ENCODE measurements around the gene ZBTB7C. TPM values are rescaled to one million over a fixed set of nuclear protein-coding genes. Genes with fewer than 3 reads are reported as not detected.

Gene ZBTB7C
- total and polyA plus RNA-seq, 9 of the 15 experiments (the other 6 are each of a cell fraction or from before 2014, with no cell fraction given): not detected

GRCh38 chr18:48230467-48231113 is 178.6 kb downstream of the ZBTB7C start:
- BruUV-seq (replicated peaks): no TSS peak
- intact Hi-C loops (cut with micrococcal nuclease) (loop anchor here (1.0 kb wide), 1 partner anchor 216 kb away; no protein-coding TSS in a partner anchor), in situ Hi-C loops (cut with MboI) (no loop called here)
- ATAC-seq (peak; percentile 90), DNase-seq (ENCODE audit: extremely low read depth in 1 of 4, low spot score in 3 of 4) (peak; percentile 34 to 51 (median 44)), FAIRE-seq (peak; percentile 80)
- Histone ChIP-seq H3K79me2 (ENCODE audit: control insufficient read depth, insufficient read depth, low read length) (no peaks in the 10 kb centered on the region), H4K20me1 (replicated peaks; ENCODE audit: control insufficient read depth, insufficient read depth, low read length) (no peaks in the 10 kb centered on the region), H2AFZ (ENCODE audit: low read depth, low read length) (no peak overlapping the region), H3K9ac (ENCODE audit: insufficient read depth in 1 of 2, low read depth in 2 of 2, low read length in 2 of 2) (no peak overlapping the region), H3K9me3 (replicated peaks; ENCODE audit: control insufficient read depth, insufficient read depth, low read depth, low read length) (no peaks in the 10 kb centered on the region), H3K4me2 (ENCODE audit: insufficient read depth, low read length) (no peak overlapping the region), H3K27ac (ENCODE audit: extremely low read depth, low read depth, low read length) (no peak overlapping the region), H3K27me3 (ENCODE audit: control insufficient read depth in 2 of 2, insufficient read depth in 2 of 2, low read length in 2 of 2) (no peaks in the 10 kb centered on the region), H3K4me1 (replicated peaks in 1 of 2; ENCODE audit: control insufficient read depth in 2 of 2, insufficient read depth in 2 of 2, low read length in 2 of 2) (no peaks in the 10 kb centered on the region), H3K4me3 (no peak overlapping the region), H3K36me3 (ENCODE audit: control insufficient read depth, insufficient read depth, low read length) (no peaks in the 10 kb centered on the region), H3K9me1 (ENCODE audit: control insufficient read depth, insufficient read depth, low read length) (no peaks in the 10 kb centered on the region)
- POLR2A ChIA-PET: interaction anchor here (0.6 kb wide), 2 partner anchors 12 to 20 kb away, joined by 3 read pairs; no protein-coding TSS in a partner anchor
- CTCF ChIA-PET (ENCODE audit: low intra/inter-chr PET ratio): interaction anchor here (0.6 to 2.1 kb wide), 3 partner anchors 88 to 235 kb away, joined by 3 to 11 read pairs (median 3); no protein-coding TSS in a partner anchor
- WGBS (ENCODE audit: insufficient coverage, low coverage, missing lambda C conversion rate): 2% methylated on average over 7 of the region's 7 CpGs
- TF ChIP-seq RAD21 (CRISPR knock-in tag; conservative IDR thresholded peaks at IDR 0.05 in 1 of 2, IDR thresholded peaks at IDR 0.05 in 1 of 2) (peak; percentile 63 to 69), ZNF785 (CRISPR knock-in tag; IDR thresholded peaks at IDR 0.05) (no peak), DEAF1 (CRISPR knock-in tag; IDR thresholded peaks at IDR 0.05) (peak; percentile 57; the same call in 1 of the 2 replicates), ELK1 (CRISPR knock-in tag; IDR thresholded peaks at IDR 0.05) (no peak), RREB1 (CRISPR knock-in tag; IDR thresholded peaks at IDR 0.05) (no peak), CTCF (IDR thresholded peaks at IDR 0.05 in 2 of 3, conservative IDR thresholded peaks at IDR 0.05 in 1 of 3; ENCODE audit: insufficient read depth in 2 of 3, low read depth in 1 of 3, low read length in 3 of 3) (peak; percentile 59 to 80 (median 71)), YY1 (IDR thresholded peaks at IDR 0.05; ENCODE audit: borderline replicate concordance in 1 of 3, control insufficient read depth in 1 of 3, extremely low read depth in 1 of 3, insufficient read depth in 3 of 3, insufficient read length in 1 of 3, insufficient replicate concordance in 2 of 3, low read depth in 1 of 3, low read length in 2 of 3) (peak in 1 of 3 experiments; percentile 5), ZNF644 (tag; IDR thresholded peaks at IDR 0.05; ENCODE audit: low read depth) (no peak)

Measured in K562 (cell line).